Calu3 (cell line): Measurements from ENCODE around the gene PAX7. TPM values are rescaled to one million over a fixed set of nuclear protein-coding genes. Genes with fewer than 3 reads are reported as not detected.

Experiments
- BruUV-seq: library from RNA; stranded (reverse); fragments of 400-500 nt; replicated peaks from 2 replicates; lab custom pipeline; 2021; lab: Mats Ljungman, UMichigan
- CTCF ChIA-PET: fragments of 300-600 bp; sonication (Branson Sonifier 250); formaldehyde crosslinking; loops from one replicate; lab custom pipeline; 2022; ENCODE audit warnings: antibody characterized with exemption; lab: Charles Lee
- DNase-seq: peaks from one replicate; pipeline ENCODE4 v3.0.0; 2022
- H3K27ac Mint-ChIP-seq: one replicate; pipeline ENCODE4 v1.8.0; 2022; ENCODE audit warnings: mixed read lengths; ENCODE audit not compliant: unreplicated experiment
- H3K27me3 Mint-ChIP-seq: one replicate; pipeline ENCODE4 v1.8.0; 2022; ENCODE audit warnings: mixed read lengths; ENCODE audit not compliant: unreplicated experiment
- H3K36me3 Mint-ChIP-seq: one replicate; pipeline ENCODE4 v1.8.0; 2022; ENCODE audit warnings: mild to moderate bottlenecking, moderate library complexity, mixed read lengths; ENCODE audit not compliant: insufficient read depth, unreplicated experiment
- H3K4me1 Mint-ChIP-seq: one replicate; pipeline ENCODE4 v1.8.0; 2022; ENCODE audit warnings: mild to moderate bottlenecking, low read depth, mixed read lengths; ENCODE audit not compliant: unreplicated experiment
- H3K4me3 Mint-ChIP-seq: one replicate; pipeline ENCODE4 v1.8.0; 2022; ENCODE audit warnings: mild to moderate bottlenecking, low read depth, moderate library complexity, mixed read lengths; ENCODE audit not compliant: unreplicated experiment
- H3K9me3 Mint-ChIP-seq: one replicate; pipeline ENCODE4 v1.8.0; 2022; ENCODE audit warnings: low read depth, mixed read lengths; ENCODE audit not compliant: unreplicated experiment
- CTCF ChIP-seq: fragments of 200-600 bp; IDR thresholded peaks from one replicate; pipeline ENCODE4 v1.8.0; 2022; ENCODE audit warnings: antibody characterized with exemption; ENCODE audit not compliant: unreplicated experiment
- intact Hi-C: fragments of 100-400 bp; cut with micrococcal nuclease; formaldehyde crosslinking; loops from one replicate; pipeline ENCODE4 v1.10.0; 2022; ENCODE audit not compliant: unreplicated experiment
- total RNA-seq: library from RNA; stranded (reverse); gene quantifications from 2 replicates; pipeline ENCODE4 v1.2.3, GENCODE V29; 2022

Gene PAX7
- total RNA-seq, 1 experiment from 2014 or later, result not detected

- BruUV-seq, result no TSS peak
- CTCF ChIA-PET, result no interaction called here
- Mint-ChIP-seq H3K27ac (no peak overlapping the region), H3K9me3 (no peaks in the 10 kb centered on the region), H3K4me1 (peaks cover 30% of the 10 kb centered on the region), H3K27me3 (peaks cover 100% of the 10 kb centered on the region), H3K4me3 (peak overlapping the region; percentile 2), H3K36me3 (no peaks in the 10 kb centered on the region)
- no peak for TF ChIP-seq CTCF
- intact Hi-C loops, result no loop called here
- no peak for DNase-seq
These were observed 6.2 kb downstream of the PAX7 start for GRCh38 chr1:18636596-18637508.

DNA sequence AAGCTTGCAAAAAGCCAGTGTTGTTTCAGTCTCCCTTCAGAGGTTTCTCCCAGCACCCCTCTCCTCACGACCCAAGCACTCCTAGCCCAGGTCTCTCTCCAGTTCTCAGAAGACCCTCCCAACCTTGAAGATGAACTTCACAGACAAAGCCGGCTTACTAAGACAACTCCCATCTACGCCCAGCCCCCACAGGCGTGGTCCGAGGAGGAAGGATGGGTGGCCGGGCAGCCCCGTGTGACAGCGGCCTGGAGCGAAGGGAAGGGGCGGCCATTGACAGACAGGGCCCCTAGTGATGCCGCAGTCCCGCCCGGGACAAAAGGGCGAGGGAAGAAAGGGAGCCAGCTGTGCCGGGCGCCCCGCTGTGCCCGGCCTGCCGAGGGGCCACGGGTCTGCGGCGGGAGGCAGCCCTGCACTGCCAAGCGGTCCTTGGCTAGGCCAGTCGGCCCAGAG, 6.9 kb downstream of the PAX7 start:
- CTCF ChIA-PET, result no interaction called here
- no TSS peak for BruUV-seq
- H3K4me1 Mint-ChIP-seq, result peaks cover 30% of the 10 kb centered on the region
- no peaks in the 10 kb centered on the region for H3K36me3 Mint-ChIP-seq
- no peak overlapping the region for H3K4me3 Mint-ChIP-seq
- no peaks in the 10 kb centered on the region for H3K9me3 Mint-ChIP-seq
- H3K27ac Mint-ChIP-seq, result no peak overlapping the region
- no peak for TF ChIP-seq CTCF
- no peak for DNase-seq
- peaks cover 100% of the 10 kb centered on the region for H3K27me3 Mint-ChIP-seq
- intact Hi-C loops, result no loop called here

GRCh38 chr1:18637962-18638834, 7.6 kb downstream of the PAX7 start:
- CTCF ChIA-PET, result no interaction called here
- no peaks in the 10 kb centered on the region for H3K9me3 Mint-ChIP-seq
- DNase-seq, result no peak
- no TSS peak for BruUV-seq
- no peak overlapping the region for H3K4me3 Mint-ChIP-seq
- no peak overlapping the region for H3K27ac Mint-ChIP-seq
- no peaks in the 10 kb centered on the region for H3K36me3 Mint-ChIP-seq
- H3K27me3 Mint-ChIP-seq, result peaks cover 100% of the 10 kb centered on the region
- intact Hi-C loops, result no loop called here
- no peak for TF ChIP-seq CTCF
- H3K4me1 Mint-ChIP-seq, result peaks cover 35% of the 10 kb centered on the region

DNA sequence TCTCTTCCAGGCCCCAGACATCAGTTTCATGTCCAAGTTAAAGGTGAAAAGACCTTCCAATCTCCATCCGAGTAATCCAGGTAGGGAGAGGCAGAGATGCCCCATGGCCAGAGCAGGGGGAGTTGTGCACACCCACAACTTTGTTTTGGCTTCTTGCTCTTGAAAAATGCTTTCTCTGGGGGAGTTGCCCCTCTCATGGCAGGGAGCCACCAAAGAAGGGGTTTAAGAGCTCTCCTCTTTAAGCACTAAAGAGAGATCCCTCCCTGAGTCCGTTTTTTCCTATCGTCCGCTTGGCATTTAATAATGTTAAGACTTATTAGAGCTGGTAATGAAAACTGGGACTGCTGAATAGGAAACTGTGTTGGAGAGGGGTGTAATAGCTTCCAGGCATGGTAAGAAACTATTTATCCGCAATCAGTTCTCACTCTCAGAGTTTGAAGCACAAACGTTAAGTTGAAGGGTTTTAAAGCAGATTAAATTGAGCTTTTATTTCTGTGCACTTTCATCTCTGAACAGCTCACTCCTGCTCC, 8.3 kb downstream of the PAX7 start:
- CTCF ChIA-PET, result no interaction called here
- H3K36me3 Mint-ChIP-seq, result no peaks in the 10 kb centered on the region
- H3K4me3 Mint-ChIP-seq, result no peak overlapping the region
- H3K27ac Mint-ChIP-seq, result no peak overlapping the region
- no peak for DNase-seq
- peaks cover 41% of the 10 kb centered on the region for H3K4me1 Mint-ChIP-seq
- no peaks in the 10 kb centered on the region for H3K9me3 Mint-ChIP-seq
- H3K27me3 Mint-ChIP-seq, result peaks cover 100% of the 10 kb centered on the region
- intact Hi-C loops, result no loop called here
- no TSS peak for BruUV-seq
- no peak for TF ChIP-seq CTCF
